Stimulated activated naive CD8-positive, alpha-beta T cell treated with anti-CD3 and anti-CD28 coated beads, Interleukin-15, Interleukin-2, amounts not matched to agents 100 ng/mL and 50 ng/mL, for 24 hours (primary cell): ENCODE measurements around the gene STRAP.
"Not testable (repeated sequence)": the region's sequence is repeated elsewhere in the genome, so short reads cannot be mapped to it uniquely, and the experiment has no call there.

Source experiments
- H3K27ac Mint-ChIP-seq: one replicate; pipeline ENCODE4 v1.8.0; 2021; ENCODE audit warnings: mild to moderate bottlenecking, mixed read lengths
- H3K27me3 Mint-ChIP-seq: one replicate; pipeline ENCODE4 v1.8.0; 2021; ENCODE audit warnings: mixed read lengths
- H3K36me3 Mint-ChIP-seq: one replicate; pipeline ENCODE4 v1.8.0; 2021; ENCODE audit warnings: low read depth, mixed read lengths
- H3K4me1 Mint-ChIP-seq: one replicate; pipeline ENCODE4 v1.8.0; 2021; ENCODE audit warnings: low read depth, mixed read lengths
- H3K4me3 Mint-ChIP-seq: one replicate; pipeline ENCODE4 v1.8.0; 2021; ENCODE audit warnings: mild to moderate bottlenecking, mixed read lengths
- H3K9me3 Mint-ChIP-seq: one replicate; pipeline ENCODE4 v1.8.0; 2021; ENCODE audit warnings: mixed read lengths

STRAP gene

GRCh38 chr12:15928346-15928745, 46.2 kb downstream of the STRAP start:
- H3K4me3 Mint-ChIP-seq = no peak overlapping the region
- H3K27ac Mint-ChIP-seq = no peak overlapping the region
- peaks cover 8% of the 10 kb centered on the region for H3K4me1 Mint-ChIP-seq
- H3K9me3 Mint-ChIP-seq = peaks cover 5% of the 10 kb centered on the region
- H3K36me3 Mint-ChIP-seq = peaks cover 17% of the 10 kb centered on the region
- no peaks in the 10 kb centered on the region for H3K27me3 Mint-ChIP-seq

- Mint-ChIP-seq H3K36me3 (peaks cover 19% of the 10 kb centered on the region), H3K4me3 (no peak overlapping the region), H3K4me1 (peaks cover 8% of the 10 kb centered on the region), H3K27me3 (no peaks in the 10 kb centered on the region), H3K27ac (no peak overlapping the region), H3K9me3 (peaks cover 5% of the 10 kb centered on the region)
Observed at GRCh38 chr12:15928870-15929571, 46.8 kb downstream of the STRAP start.

GRCh38 chr12:15931590-15932053, 49.4 kb downstream of the STRAP start:
- H3K27me3 Mint-ChIP-seq = no peaks in the 10 kb centered on the region
- H3K9me3 Mint-ChIP-seq = peaks cover 5% of the 10 kb centered on the region
- H3K27ac Mint-ChIP-seq = no peak overlapping the region
- H3K4me3 Mint-ChIP-seq = no peak overlapping the region
- peaks cover 8% of the 10 kb centered on the region for H3K4me1 Mint-ChIP-seq
- peaks cover 19% of the 10 kb centered on the region for H3K36me3 Mint-ChIP-seq

- Mint-ChIP-seq H3K36me3 (peaks cover 19% of the 10 kb centered on the region), H3K4me1 (peaks cover 8% of the 10 kb centered on the region), H3K9me3 (peaks cover 5% of the 10 kb centered on the region), H3K27me3 (no peaks in the 10 kb centered on the region), H3K27ac (no peak overlapping the region), H3K4me3 (no peak overlapping the region)
Observed at GRCh38 chr12:15932327-15932726, 50.1 kb downstream of the STRAP start.

GRCh38 chr12:15932971-15933370, 50.8 kb downstream of the STRAP start:
- Mint-ChIP-seq H3K27ac (no peak overlapping the region), H3K9me3 (peaks cover 5% of the 10 kb centered on the region), H3K4me3 (no peak overlapping the region), H3K27me3 (no peaks in the 10 kb centered on the region), H3K4me1 (peaks cover 8% of the 10 kb centered on the region), H3K36me3 (peaks cover 18% of the 10 kb centered on the region)

GRCh38 chr12:15933751-15934150, 51.6 kb downstream of the STRAP start:
- H3K36me3 Mint-ChIP-seq = peaks cover 16% of the 10 kb centered on the region
- no peaks in the 10 kb centered on the region for H3K27me3 Mint-ChIP-seq
- H3K4me1 Mint-ChIP-seq = peaks cover 8% of the 10 kb centered on the region
- peaks cover 5% of the 10 kb centered on the region for H3K9me3 Mint-ChIP-seq
- no peak overlapping the region for H3K27ac Mint-ChIP-seq
- no peak overlapping the region for H3K4me3 Mint-ChIP-seq

- no peak overlapping the region for H3K27ac Mint-ChIP-seq
- peaks cover 9% of the 10 kb centered on the region for H3K9me3 Mint-ChIP-seq
- peaks cover 3% of the 10 kb centered on the region for H3K4me1 Mint-ChIP-seq
- peaks cover 18% of the 10 kb centered on the region for H3K36me3 Mint-ChIP-seq
- no peak overlapping the region for H3K4me3 Mint-ChIP-seq
- H3K27me3 Mint-ChIP-seq = no peaks in the 10 kb centered on the region
Observed at GRCh38 chr12:15936751-15937150, 54.6 kb downstream of the STRAP start.

- H3K27ac Mint-ChIP-seq = no peak overlapping the region
- H3K9me3 Mint-ChIP-seq = peaks cover 14% of the 10 kb centered on the region
- no peak overlapping the region for H3K4me3 Mint-ChIP-seq
- no peaks in the 10 kb centered on the region for H3K27me3 Mint-ChIP-seq
- H3K4me1 Mint-ChIP-seq = peaks cover 3% of the 10 kb centered on the region
- peaks cover 20% of the 10 kb centered on the region for H3K36me3 Mint-ChIP-seq
Observed at GRCh38 chr12:15937902-15938301, 55.7 kb downstream of the STRAP start.

GRCh38 chr12:15939111-15939510, 56.9 kb downstream of the STRAP start:
- Mint-ChIP-seq H3K27ac (no peak overlapping the region), H3K36me3 (peaks cover 13% of the 10 kb centered on the region), H3K4me1 (peaks cover 3% of the 10 kb centered on the region), H3K4me3 (no peak overlapping the region), H3K27me3 (no peaks in the 10 kb centered on the region), H3K9me3 (peaks cover 12% of the 10 kb centered on the region)

GRCh38 chr12:15942475-15942874, 60.3 kb downstream of the STRAP start:
- H3K4me3 Mint-ChIP-seq = no peak overlapping the region
- peaks cover 22% of the 10 kb centered on the region for H3K9me3 Mint-ChIP-seq
- H3K36me3 Mint-ChIP-seq = peaks cover 13% of the 10 kb centered on the region

GRCh38 chr12:15943519-15943918, 61.3 kb downstream of the STRAP start:
- H3K4me3 Mint-ChIP-seq, H3K27me3 Mint-ChIP-seq, H3K4me1 Mint-ChIP-seq, H3K27ac Mint-ChIP-seq: not testable (repeated sequence)
- peaks cover 13% of the 10 kb centered on the region for H3K36me3 Mint-ChIP-seq
- H3K9me3 Mint-ChIP-seq = peaks cover 27% of the 10 kb centered on the region

More at GRCh38 chr12:15942475-15942874, 60.3 kb downstream of the STRAP start:
- no peaks in the 10 kb centered on the region for H3K27me3 Mint-ChIP-seq
- H3K4me1 Mint-ChIP-seq = peaks cover 3% of the 10 kb centered on the region
- no peak overlapping the region for H3K27ac Mint-ChIP-seq

GRCh38 chr12:15948461-15948860, 66.3 kb downstream of the STRAP start:
- not testable (repeated sequence) for H3K4me1 Mint-ChIP-seq, H3K4me3 Mint-ChIP-seq, H3K27me3 Mint-ChIP-seq, H3K36me3 Mint-ChIP-seq, H3K27ac Mint-ChIP-seq
- peaks cover 19% of the 10 kb centered on the region for H3K9me3 Mint-ChIP-seq
